OCI-LY7 (cell line): Measurements from ENCODE around the gene ZNF518A. TPM values are rescaled to one million over a fixed set of nuclear protein-coding genes. Genes with fewer than 3 reads are reported as not detected.

Experiments
- BruUV-seq: library from RNA; stranded (reverse); fragments of 400-500 nt; replicated peaks from 2 replicates; lab custom pipeline; 2021; lab: Mats Ljungman, UMichigan
- CTCF ChIA-PET: fragments of 300-600 bp; sonication (Branson Sonifier 250); formaldehyde crosslinking; loops from one replicate; lab custom pipeline; 2022; ENCODE audit warnings: antibody characterized with exemption; ENCODE audit not compliant: unreplicated experiment; lab: Charles Lee
- POLR2A ChIA-PET: fragments of 300-600 bp; sonication (Branson Sonifier 250); formaldehyde crosslinking; loops from one replicate; lab custom pipeline; 2022; ENCODE audit warnings: antibody characterized with exemption; lab: Charles Lee
- DNase-seq: peaks from one replicate; pipeline ENCODE4 v3.0.0-alpha.2; 2015; ENCODE audit warnings: low spot score
- H2AFZ ChIP-seq: fragments of 200-600 bp; sonication (generic), shearing (Covaris generic); 2 replicates; pipeline ENCODE4 v1.6.1; 2014; ENCODE audit warnings: mild to moderate bottlenecking, antibody characterized with exemption, low read length, moderate library complexity
- H3K27ac ChIP-seq: fragments of 200-600 bp; sonication (generic); 2 replicates; pipeline ENCODE4 v1.5.1; 2014; ENCODE audit warnings: mixed run types, low read depth, mild to moderate bottlenecking, moderate library complexity, low read length, inconsistent platforms; ENCODE audit not compliant: poor library complexity, severe bottlenecking
- H3K36me3 ChIP-seq: fragments of 200-600 bp; sonication (generic); 2 replicates; pipeline ENCODE4 v1.6.1; 2014; ENCODE audit warnings: mild to moderate bottlenecking, antibody characterized with exemption, low read length, moderate library complexity, mixed read lengths; ENCODE audit not compliant: insufficient read depth
- H3K4me1 ChIP-seq: fragments of 200-600 bp; sonication (generic); 2 replicates; pipeline ENCODE4 v1.5.1; 2014; ENCODE audit warnings: mild to moderate bottlenecking, low read length; ENCODE audit not compliant: insufficient read depth, poor library complexity, severe bottlenecking
- H3K4me2 ChIP-seq: fragments of 200-600 bp; sonication (generic); 2 replicates; pipeline ENCODE4 v1.6.1; 2014; ENCODE audit warnings: mild to moderate bottlenecking, low read length
- H3K4me3 ChIP-seq: fragments of 200-600 bp; sonication (generic); 2 replicates; pipeline ENCODE4 v1.5.1; 2014; ENCODE audit warnings: mild to moderate bottlenecking, low read depth, low read length; ENCODE audit not compliant: poor library complexity, severe bottlenecking
- H3K79me2 ChIP-seq: fragments of 200-600 bp; sonication (generic); 2 replicates; pipeline ENCODE4 v1.6.1; 2016; ENCODE audit warnings: low read depth, mild to moderate bottlenecking, low read length, moderate library complexity, mixed read lengths; ENCODE audit not compliant: insufficient read depth
- H3K9me2 ChIP-seq: fragments of 200-600 bp; sonication (generic); 2 replicates; pipeline ENCODE4 v1.6.1; 2016; ENCODE audit warnings: mild to moderate bottlenecking, low read length, mixed read lengths; ENCODE audit not compliant: insufficient read depth
- H3K9me3 ChIP-seq: fragments of 200-600 bp; sonication (generic); 2 replicates; pipeline ENCODE4 v1.6.1; 2014; ENCODE audit warnings: mild to moderate bottlenecking, mixed run types, low read length, mixed read lengths
- H4K20me1 ChIP-seq: fragments of 200-600 bp; sonication (generic); 2 replicates; pipeline ENCODE4 v1.6.1; 2014; ENCODE audit warnings: mild to moderate bottlenecking, antibody characterized with exemption, low read length, moderate library complexity, mixed read lengths; ENCODE audit not compliant: insufficient read depth
- EZH2phosphoT487 ChIP-seq: fragments of 200-600 bp; sonication (generic); IDR thresholded peaks from 2 replicates; pipeline ENCODE4 v1.6.1; 2018; ENCODE audit warnings: low read depth, borderline replicate concordance, mild to moderate bottlenecking, mixed run types, antibody characterized with exemption, low read length, moderate library complexity, mixed read lengths
- intact Hi-C: fragments of 100-400 bp; cut with micrococcal nuclease; formaldehyde crosslinking; loops from one replicate; pipeline ENCODE4 v1.10.0; 2022; ENCODE audit not compliant: unreplicated experiment
- total RNA-seq, 2 experiments: library from RNA; depleted of rRNA in 1 of 2; stranded (reverse); fragments of >200 nt in 1 of 2; shearing (Covaris generic) in 1 of 2; gene quantifications; 2 replicates each; pipeline ENCODE4 v1.2.3, GENCODE V29; 2014 to 2022
- TF ChIP-seq, protein P1 (sequence below): fragments of 200-600 bp; sonication (generic); conservative IDR thresholded peaks from 2 replicates; pipeline ENCODE4 v1.5.1; 2014; ENCODE audit warnings: mild to moderate bottlenecking, antibody characterized with exemption, low read length, moderate library complexity, mixed read lengths

The ZNF518A gene
- total RNA-seq, 2 experiments from 2014 or later, result 19.4 to 19.7 TPM

- Histone ChIP-seq H3K36me3 (peaks cover 72% of the 10 kb centered on the region), H3K4me1 (peaks cover 9% of the 10 kb centered on the region), H3K4me3 (no peak overlapping the region), H3K4me2 (no peak overlapping the region), H4K20me1 (no peaks in the 10 kb centered on the region), H3K9me3 (no peaks in the 10 kb centered on the region), H2AFZ (no peak overlapping the region), H3K9me2 (no peaks in the 10 kb centered on the region), H3K79me2 (peaks cover 13% of the 10 kb centered on the region; the same call in 1 of the 2 replicates), H3K27ac (no peak overlapping the region)
- no TSS peak for BruUV-seq
- CTCF ChIA-PET, result no interaction called here
- intact Hi-C loops, result no loop called here
- no peak for TF ChIP-seq EZH2phosphoT487
- TF ChIP-seq, protein P1, sequence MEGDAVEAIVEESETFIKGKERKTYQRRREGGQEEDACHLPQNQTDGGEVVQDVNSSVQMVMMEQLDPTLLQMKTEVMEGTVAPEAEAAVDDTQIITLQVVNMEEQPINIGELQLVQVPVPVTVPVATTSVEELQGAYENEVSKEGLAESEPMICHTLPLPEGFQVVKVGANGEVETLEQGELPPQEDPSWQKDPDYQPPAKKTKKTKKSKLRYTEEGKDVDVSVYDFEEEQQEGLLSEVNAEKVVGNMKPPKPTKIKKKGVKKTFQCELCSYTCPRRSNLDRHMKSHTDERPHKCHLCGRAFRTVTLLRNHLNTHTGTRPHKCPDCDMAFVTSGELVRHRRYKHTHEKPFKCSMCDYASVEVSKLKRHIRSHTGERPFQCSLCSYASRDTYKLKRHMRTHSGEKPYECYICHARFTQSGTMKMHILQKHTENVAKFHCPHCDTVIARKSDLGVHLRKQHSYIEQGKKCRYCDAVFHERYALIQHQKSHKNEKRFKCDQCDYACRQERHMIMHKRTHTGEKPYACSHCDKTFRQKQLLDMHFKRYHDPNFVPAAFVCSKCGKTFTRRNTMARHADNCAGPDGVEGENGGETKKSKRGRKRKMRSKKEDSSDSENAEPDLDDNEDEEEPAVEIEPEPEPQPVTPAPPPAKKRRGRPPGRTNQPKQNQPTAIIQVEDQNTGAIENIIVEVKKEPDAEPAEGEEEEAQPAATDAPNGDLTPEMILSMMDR, result no peak
- POLR2A ChIA-PET, result no interaction called here
- DNase-seq, result no peak
These were observed 6.7 kb downstream of the ZNF518A start for GRCh38 chr10:96136810-96137209.

- Histone ChIP-seq H3K4me1 (peaks cover 1% of the 10 kb centered on the region), H3K27ac (no peak overlapping the region), H3K9me3 (no peaks in the 10 kb centered on the region), H3K79me2 (peaks cover 6% of the 10 kb centered on the region; the same call in 1 of the 2 replicates), H4K20me1 (no peaks in the 10 kb centered on the region), H3K36me3 (peaks cover 71% of the 10 kb centered on the region), H3K4me2 (no peak overlapping the region), H3K9me2 (no peaks in the 10 kb centered on the region), H2AFZ (no peak overlapping the region), H3K4me3 (no peak overlapping the region)
- TF ChIP-seq EZH2phosphoT487, result no peak
- TF ChIP-seq, protein P1, result no peak
- intact Hi-C loops, result no loop called here
- CTCF ChIA-PET, result no interaction called here
- no TSS peak for BruUV-seq
- POLR2A ChIA-PET, result interaction anchor here (0.8 to 1.1 kb wide), 2 partner anchors 17 to 48 kb away, joined by 3 read pairs; no protein-coding TSS in a partner anchor
- DNase-seq, result no peak
These were observed 7.5 kb downstream of the ZNF518A start for GRCh38 chr10:96137567-96137966.

GRCh38 chr10:96138102-96138501, 8.0 kb downstream of the ZNF518A start:
- no peak for TF ChIP-seq EZH2phosphoT487
- TF ChIP-seq, protein P1, result no peak
- Histone ChIP-seq H3K4me1 (no peaks in the 10 kb centered on the region), H2AFZ (no peak overlapping the region), H4K20me1 (no peaks in the 10 kb centered on the region), H3K4me2 (no peak overlapping the region), H3K9me2 (no peaks in the 10 kb centered on the region), H3K9me3 (no peaks in the 10 kb centered on the region), H3K79me2 (0 out of 2 replicates have a peak, but pooled peaks cover under 1% of the 10 kb centered on the region), H3K4me3 (no peak overlapping the region), H3K27ac (no peak overlapping the region), H3K36me3 (peaks cover 71% of the 10 kb centered on the region)
- no peak for DNase-seq
- ChIA-PET CTCF (no interaction called here), POLR2A (interaction anchor here (0.8 to 1.1 kb wide), 2 partner anchors 16 to 48 kb away, joined by 3 read pairs; no protein-coding TSS in a partner anchor)
- no TSS peak for BruUV-seq
- intact Hi-C loops, result no loop called here
